ENCODE measurements around the gene HLCS.
A peak's percentile ranks its signal among the peaks of the same experiment; 100 is the strongest.

Gene HLCS

DNA sequence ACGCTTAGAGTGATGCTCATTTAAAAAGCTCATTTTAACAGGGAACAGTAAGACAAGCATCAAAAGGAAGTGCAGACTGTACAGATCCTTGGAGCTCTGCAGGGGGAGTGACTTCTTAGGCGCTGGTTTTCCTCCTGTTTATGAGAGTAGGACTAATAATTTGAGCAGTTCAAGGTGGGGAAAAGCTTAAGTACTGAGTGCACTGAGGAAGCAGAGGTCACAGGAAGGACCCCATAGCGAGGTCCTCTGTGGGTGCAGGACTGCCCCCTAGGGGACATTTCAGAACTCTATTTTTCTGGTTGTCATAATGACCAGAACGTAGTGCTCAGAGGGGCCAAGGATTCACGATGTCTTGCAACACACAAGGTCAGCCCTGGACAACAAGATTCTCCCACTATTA, 112.1 kb downstream of the HLCS start:
- DNase-seq (ENCODE audit: extremely low spot score) = peak; percentile 44
- ChIA-PET CTCF (interaction anchor here (0.6 to 1.4 kb wide), 18 partner anchors 10 to 224 kb away, joined by 3 to 13 read pairs (median 4); no protein-coding TSS in a partner anchor), POLR2A (no interaction called here)
- TF ChIP-seq, protein P1, sequence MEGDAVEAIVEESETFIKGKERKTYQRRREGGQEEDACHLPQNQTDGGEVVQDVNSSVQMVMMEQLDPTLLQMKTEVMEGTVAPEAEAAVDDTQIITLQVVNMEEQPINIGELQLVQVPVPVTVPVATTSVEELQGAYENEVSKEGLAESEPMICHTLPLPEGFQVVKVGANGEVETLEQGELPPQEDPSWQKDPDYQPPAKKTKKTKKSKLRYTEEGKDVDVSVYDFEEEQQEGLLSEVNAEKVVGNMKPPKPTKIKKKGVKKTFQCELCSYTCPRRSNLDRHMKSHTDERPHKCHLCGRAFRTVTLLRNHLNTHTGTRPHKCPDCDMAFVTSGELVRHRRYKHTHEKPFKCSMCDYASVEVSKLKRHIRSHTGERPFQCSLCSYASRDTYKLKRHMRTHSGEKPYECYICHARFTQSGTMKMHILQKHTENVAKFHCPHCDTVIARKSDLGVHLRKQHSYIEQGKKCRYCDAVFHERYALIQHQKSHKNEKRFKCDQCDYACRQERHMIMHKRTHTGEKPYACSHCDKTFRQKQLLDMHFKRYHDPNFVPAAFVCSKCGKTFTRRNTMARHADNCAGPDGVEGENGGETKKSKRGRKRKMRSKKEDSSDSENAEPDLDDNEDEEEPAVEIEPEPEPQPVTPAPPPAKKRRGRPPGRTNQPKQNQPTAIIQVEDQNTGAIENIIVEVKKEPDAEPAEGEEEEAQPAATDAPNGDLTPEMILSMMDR (IDR thresholded peaks at IDR 0.05; ENCODE audit: control extremely low read depth, extremely low read depth, low read depth, missing control alignments) = peak; percentile 51

DNA sequence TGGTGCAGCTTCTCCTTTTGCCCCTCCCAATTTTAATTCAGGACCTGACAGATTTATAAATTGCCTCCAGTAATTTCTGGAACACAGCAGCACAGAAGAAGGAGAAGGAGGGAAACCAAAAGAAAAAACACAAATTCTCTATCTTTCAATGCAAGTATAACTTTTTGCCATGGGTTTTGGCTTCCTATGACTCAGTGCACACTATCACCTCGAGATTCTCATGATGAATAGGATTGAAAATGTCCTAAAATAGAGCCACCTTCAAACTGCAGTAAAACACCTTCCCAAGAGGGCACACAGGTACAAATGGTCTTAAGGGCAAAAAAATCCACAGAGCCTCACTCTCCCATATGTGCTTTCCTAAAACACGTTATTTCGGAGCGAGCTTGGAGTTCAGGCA, 113.6 kb downstream of the HLCS start:
- CTCF ChIA-PET = no interaction called here
- DNase-seq (ENCODE audit: extremely low spot score) = no peak
- TF ChIP-seq, protein P1 (IDR thresholded peaks at IDR 0.05; ENCODE audit: control extremely low read depth, extremely low read depth, low read depth, missing control alignments) = no peak
- POLR2A ChIA-PET = no interaction called here

DNA sequence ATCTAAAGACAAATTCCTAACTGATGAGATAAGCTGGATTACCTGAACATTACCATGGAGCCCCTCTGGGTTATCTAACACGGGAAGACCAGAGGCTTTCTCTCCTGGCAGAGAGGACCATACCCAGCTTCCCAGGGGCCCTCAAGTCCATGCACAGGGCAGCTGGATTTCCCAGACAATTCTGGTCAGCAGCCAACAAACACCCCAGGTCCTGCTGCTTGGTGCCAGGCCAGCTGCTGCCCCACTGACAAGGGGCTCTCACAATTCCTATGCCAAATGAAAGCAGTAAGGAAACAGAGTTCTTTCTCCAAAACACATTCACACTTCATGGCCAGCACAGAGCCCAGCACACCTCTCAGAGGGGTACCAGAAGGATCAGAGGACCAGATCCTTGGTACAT, 114.2 kb downstream of the HLCS start:
- TF ChIP-seq, protein P1 (IDR thresholded peaks at IDR 0.05; ENCODE audit: control extremely low read depth, extremely low read depth, low read depth, missing control alignments) = no peak
- POLR2A ChIA-PET = no interaction called here

DNA sequence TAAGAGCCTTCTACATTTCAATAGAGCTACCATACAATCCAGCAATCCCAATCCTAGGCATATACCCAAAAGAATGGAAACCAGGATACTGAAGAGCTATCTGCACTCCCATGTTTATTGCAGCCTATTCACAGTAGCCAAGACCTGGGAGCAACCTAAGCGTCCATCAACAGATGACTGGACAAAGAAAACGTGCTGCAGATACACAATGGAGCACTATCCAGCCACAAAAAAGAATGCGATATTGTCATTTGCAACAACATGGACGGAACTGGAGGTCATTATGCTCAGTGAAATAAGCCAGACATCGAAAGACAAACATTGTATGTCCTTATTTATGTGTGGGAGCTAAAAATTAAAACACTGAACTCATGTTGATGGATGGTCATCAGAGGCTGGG, 115.3 kb downstream of the HLCS start:
- ChIA-PET CTCF (interaction anchor here (1.0 to 1.3 kb wide), 2 partner anchors 22 to 34 kb away, joined by 3 read pairs; no protein-coding TSS in a partner anchor), POLR2A (no interaction called here)
- DNase-seq (ENCODE audit: extremely low spot score) = no peak
- TF ChIP-seq, protein P1 (IDR thresholded peaks at IDR 0.05; ENCODE audit: control extremely low read depth, extremely low read depth, low read depth, missing control alignments) = no peak

More for the DNA sequence above, 114.2 kb downstream of the HLCS start:
- no peak for DNase-seq (ENCODE audit: extremely low spot score)
- CTCF ChIA-PET = interaction anchor here (0.8 kb wide), 1 partner anchor 15 kb away, joined by 3 read pairs; no protein-coding TSS in a partner anchor

DNA sequence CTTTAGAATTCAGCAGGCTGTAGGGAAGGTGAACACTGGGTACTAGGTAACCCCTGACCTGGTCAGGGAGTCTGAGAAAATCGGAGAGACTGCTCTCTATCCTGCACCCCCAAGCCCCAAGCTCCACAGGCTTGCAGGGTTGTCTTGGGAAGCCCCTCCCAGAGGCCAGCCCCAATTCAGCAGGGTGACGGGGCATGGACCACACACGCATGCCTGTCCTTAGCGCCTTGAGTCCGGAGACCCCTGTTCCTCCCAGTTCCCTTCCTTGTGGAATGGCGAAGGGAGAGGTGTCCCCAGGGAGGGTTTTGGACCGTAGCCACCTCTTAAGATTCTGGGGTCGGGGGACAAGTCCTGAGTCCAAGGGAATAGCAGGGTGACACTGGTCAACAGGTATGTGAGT, 116.1 kb downstream of the HLCS start:
- no peak for DNase-seq (ENCODE audit: extremely low spot score)
- ChIA-PET POLR2A (no interaction called here), CTCF (interaction anchor here (1.0 to 1.3 kb wide), 2 partner anchors 22 to 33 kb away, joined by 3 read pairs; no protein-coding TSS in a partner anchor)
- TF ChIP-seq, protein P1 (IDR thresholded peaks at IDR 0.05; ENCODE audit: control extremely low read depth, extremely low read depth, low read depth, missing control alignments) = no peak

DNA sequence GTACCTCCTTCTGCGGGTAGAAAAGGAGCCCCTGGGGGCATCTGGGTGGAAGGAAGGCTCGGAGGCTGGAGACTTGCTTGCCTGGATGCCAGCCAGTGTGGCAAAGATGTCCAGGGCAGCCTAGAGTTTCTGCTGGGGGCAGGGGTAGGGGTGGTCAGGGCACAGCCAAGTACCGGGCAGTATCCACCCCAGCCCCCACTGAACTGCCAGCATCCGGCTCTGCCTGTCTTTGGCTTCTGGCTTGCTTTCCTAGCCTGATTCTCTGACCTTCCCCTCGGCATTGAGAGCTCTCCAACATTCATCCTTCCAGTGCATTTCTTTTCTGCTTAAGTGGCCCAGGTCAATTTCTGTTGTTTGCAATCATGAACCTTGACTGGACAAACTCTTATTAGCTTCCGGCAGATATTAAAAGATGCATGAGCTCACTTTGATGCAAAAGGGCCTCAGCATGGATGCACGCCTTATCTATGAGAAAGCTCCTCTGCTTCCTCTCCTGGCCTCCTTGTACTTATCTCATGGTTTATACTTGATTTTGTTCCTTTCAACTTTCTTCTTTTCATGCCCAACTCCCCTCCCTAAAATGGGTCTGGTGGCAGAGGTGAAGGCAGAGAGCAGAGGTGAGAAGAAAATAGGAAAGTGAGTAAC, 116.9 kb downstream of the HLCS start:
- ChIA-PET POLR2A (no interaction called here), CTCF (interaction anchor here (1.2 to 2.4 kb wide), 3 partner anchors 8 to 18 kb away, joined by 3 to 11 read pairs (median 7); no protein-coding TSS in a partner anchor)
- TF ChIP-seq, protein P1 (IDR thresholded peaks at IDR 0.05; ENCODE audit: control extremely low read depth, extremely low read depth, low read depth, missing control alignments) = no peak
- no peak for DNase-seq (ENCODE audit: extremely low spot score)

Measured in GM10248 (cell line).